Fibroblast of the aortic adventitia (primary cell): ENCODE data around the gene RASEF. TPM values are rescaled to one million over a fixed set of nuclear protein-coding genes. Genes with fewer than 3 reads are reported as not detected.

Experiments used
- DNase-seq: peaks from one replicate; pipeline ENCODE4 v3.0.0-alpha.2; 2010; ENCODE audit warnings: low read depth
- H3K4me3 ChIP-seq: 2 replicates; pipeline ENCODE4 v1.5.1; 2011; ENCODE audit warnings: low read depth, mild to moderate bottlenecking, control low read depth, low read length, moderate library complexity
- total RNA-seq: library from RNA; depleted of rRNA; stranded (reverse); fragments of >200 nt; gene quantifications from 2 replicates; pipeline ENCODE4 v1.2.3, GENCODE V29; 2012; ENCODE audit warnings: low replicate concordance
- TF ChIP-seq, protein P1 (sequence below): IDR thresholded peaks from 2 replicates; pipeline ENCODE4 v1.5.1; 2011; ENCODE audit warnings: mild to moderate bottlenecking, low read length, control low read depth, inconsistent platforms; ENCODE audit not compliant: insufficient read depth

The RASEF gene
- total RNA-seq, 1 donor, result 0.27 TPM

DNA sequence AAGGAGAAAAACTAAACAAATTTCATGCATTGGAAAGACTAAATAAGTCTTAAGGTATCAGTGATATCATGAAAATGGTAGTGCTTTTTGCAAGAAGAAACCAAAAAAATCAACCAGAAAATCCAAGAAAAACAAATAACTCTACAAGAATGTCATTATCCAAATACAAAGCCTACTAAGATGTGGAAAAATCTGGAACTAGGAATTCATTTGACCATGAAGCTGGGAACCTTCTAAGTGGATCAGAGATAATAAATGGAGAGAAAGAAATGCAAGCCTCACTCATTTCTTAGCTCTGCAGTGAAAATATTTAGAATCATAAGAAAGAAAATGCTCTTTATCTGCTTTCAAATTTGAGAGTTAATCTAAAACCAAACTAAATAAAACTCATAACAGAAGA lies 51.3 kb downstream of the RASEF start:
- H3K4me3 ChIP-seq, result no peak overlapping the region
- peak; percentile 38 for DNase-seq
- TF ChIP-seq, protein P1, sequence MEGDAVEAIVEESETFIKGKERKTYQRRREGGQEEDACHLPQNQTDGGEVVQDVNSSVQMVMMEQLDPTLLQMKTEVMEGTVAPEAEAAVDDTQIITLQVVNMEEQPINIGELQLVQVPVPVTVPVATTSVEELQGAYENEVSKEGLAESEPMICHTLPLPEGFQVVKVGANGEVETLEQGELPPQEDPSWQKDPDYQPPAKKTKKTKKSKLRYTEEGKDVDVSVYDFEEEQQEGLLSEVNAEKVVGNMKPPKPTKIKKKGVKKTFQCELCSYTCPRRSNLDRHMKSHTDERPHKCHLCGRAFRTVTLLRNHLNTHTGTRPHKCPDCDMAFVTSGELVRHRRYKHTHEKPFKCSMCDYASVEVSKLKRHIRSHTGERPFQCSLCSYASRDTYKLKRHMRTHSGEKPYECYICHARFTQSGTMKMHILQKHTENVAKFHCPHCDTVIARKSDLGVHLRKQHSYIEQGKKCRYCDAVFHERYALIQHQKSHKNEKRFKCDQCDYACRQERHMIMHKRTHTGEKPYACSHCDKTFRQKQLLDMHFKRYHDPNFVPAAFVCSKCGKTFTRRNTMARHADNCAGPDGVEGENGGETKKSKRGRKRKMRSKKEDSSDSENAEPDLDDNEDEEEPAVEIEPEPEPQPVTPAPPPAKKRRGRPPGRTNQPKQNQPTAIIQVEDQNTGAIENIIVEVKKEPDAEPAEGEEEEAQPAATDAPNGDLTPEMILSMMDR, result no peak

DNA sequence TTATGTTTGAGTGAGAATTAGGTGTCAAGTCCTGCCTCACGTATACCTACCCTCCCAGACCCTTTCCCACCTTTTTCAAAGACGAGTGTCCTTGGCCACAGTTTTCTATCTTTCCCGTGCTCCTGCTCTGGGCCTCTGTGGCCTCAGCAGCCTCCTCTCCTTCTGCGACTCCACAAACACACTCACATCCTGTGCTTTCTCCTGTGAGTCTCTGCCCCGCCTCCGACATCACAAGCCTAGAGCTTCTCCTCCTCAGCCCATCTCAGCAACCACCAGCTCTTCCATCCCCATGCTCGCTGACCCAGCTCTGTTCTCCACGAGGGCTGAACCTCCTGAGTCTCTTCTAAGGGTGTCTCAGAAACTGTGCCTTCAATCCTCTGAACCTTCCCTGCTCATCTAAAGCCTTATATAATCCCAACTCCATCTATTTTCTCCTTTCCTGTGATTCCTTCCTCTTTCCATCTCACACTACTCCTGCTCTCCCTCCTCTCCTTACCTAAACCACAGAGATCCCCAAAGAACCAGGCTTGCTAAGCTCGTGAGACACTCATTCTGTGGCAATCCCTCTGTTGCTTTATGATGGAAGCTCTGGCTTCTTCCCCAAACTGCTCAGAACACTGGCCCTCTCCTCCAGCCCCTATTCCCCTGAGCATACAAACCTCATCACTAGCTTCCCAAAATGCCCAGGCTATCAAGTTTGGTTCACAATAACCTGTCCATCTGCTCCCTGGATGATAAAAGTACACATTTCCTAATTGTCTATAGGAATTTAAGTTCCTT lies 55.2 kb downstream of the RASEF start:
- TF ChIP-seq, protein P1, result no peak
- no peak overlapping the region for H3K4me3 ChIP-seq
- peak; percentile 17 for DNase-seq

DNA sequence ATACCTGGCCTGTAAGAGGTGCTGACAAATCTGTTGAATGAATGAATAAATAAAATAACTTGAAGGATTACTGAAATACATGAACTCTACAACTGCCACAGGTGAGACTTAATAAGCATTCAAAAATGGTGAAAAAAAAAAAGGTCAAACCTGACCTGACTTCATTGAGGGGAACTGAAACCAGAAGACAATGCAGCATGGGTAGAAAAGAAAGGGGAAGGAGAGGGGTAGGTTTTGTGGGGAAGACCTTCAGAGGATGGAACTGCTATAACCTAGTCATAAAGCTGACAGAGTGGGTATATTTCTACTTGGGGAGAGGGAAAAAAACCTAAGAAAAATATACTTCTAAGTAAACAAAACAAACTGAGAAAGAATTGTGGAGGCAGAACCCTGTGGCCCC lies 56.6 kb downstream of the RASEF start:
- TF ChIP-seq, protein P1, result no peak
- DNase-seq, result no peak
- H3K4me3 ChIP-seq, result no peak overlapping the region

DNA sequence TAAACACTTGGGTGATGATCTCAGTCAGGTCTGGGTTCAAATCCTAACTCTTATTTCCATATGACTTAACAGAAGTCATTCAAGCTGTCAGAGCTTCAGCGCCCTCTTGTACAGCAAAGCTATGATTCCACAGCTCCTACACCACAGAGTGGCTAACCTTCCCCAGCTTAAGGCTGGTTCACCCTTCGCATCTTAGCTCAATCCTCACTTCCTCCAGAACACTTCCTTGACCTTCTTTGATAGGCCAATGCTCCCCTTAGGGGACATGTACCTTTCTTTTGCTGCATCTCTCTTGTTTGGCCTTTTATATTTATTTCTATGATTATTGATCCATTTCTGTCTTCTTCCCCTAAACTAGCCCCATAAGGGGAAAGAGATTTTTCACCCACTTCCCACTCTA lies 57.0 kb downstream of the RASEF start:
- no peak for DNase-seq
- TF ChIP-seq, protein P1, result no peak
- no peak overlapping the region for H3K4me3 ChIP-seq

DNA sequence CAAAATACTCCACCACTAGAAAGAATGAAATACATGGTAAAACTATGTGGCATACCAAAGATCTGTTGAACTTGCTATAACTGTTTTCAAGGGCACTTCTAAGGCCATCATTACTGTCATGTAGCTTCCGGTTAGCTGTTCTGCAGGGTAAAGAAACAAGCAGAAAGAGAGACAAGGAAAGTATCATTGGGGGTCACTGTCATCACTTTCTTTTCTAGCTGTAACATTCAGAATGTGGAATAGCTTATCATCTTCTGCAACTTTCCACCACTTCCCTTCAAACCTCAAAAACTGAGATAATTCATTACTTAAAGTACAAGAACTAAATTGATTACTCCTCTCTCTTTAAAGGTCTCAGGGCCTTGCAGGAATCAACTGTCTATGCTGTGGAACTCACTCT lies 57.6 kb downstream of the RASEF start:
- no peak for DNase-seq
- no peak overlapping the region for H3K4me3 ChIP-seq
- TF ChIP-seq, protein P1, result no peak

DNA sequence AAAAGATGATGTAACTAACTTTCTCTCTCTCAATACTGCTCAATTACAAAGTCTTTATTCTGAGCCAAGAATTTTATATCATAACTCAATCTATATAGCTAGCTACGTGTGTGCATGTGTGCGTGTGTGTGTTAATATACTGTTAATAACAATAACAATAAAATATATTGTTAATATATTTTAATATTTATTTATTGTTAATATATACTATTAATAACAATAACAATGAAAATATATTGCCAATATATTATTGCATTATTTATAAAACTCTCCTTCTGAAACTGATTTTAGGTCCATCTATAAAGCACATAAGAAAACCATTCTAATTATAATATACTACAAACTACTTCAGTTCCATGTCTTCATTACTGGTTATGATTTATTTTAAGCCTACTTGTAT lies 60.6 kb downstream of the RASEF start:
- no peak overlapping the region for H3K4me3 ChIP-seq
- DNase-seq, result no peak
- TF ChIP-seq, protein P1, result no peak

DNA sequence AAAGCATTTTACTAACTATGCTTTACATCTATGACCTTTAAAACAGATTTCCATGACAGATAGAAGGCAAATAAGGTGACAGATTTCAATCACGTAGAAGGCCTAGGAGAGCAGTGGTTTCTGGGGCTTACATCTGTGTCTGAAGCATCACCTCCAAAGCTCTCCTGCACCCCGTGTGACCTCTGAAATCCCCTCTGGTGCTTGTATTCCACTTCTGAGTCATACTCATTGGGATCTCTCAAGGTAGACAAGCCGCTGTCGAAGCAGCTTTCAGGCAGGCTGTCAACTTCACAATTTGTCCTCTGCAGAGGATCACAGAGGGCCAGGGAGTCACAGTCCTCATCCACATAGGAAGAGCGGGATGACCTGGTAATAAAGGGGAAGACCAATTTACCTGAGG lies 62.2 kb downstream of the RASEF start:
- TF ChIP-seq, protein P1, result no peak
- DNase-seq, result no peak
- H3K4me3 ChIP-seq, result no peak overlapping the region
